GM21529 (cell line): ENCODE measurements around the gene LCN6.

Experiments
- ATAC-seq: cut with Tn5 transposase; IDR thresholded peaks from one replicate; pipeline ENCODE4 v1.9.1; 2021; ENCODE audit not compliant: unreplicated experiment

The LCN6 gene

GRCh38 chr9:136694163-136694871 is 54.0 kb downstream of the LCN6 start:
- no peak for ATAC-seq
